CD14-positive monocyte (primary cell): ENCODE measurements around the gene SMG7. TPM values are rescaled to one million over a fixed set of nuclear protein-coding genes. Genes with fewer than 3 reads are reported as not detected.

Source experiments
- DNase-seq, 3 donors: peaks; one replicate each; pipeline ENCODE4 v3.0.0-alpha.2; 2011 to 2022
- H2AFZ ChIP-seq: 2 replicates; pipeline ENCODE4 v1.6.0; 2012; ENCODE audit warnings: mild to moderate bottlenecking, low read depth, low read length, inconsistent platforms; ENCODE audit not compliant: insufficient read depth, poor library complexity, severe bottlenecking
- H3K27ac ChIP-seq, 2 donors: 1 replicate in 1 of 2; 2 replicates in 1 of 2; pipeline ENCODE4 v1.5.1; 2012 to 2013; ENCODE audit warnings: low read length in 2 of 2, control low read depth in 1 of 2, inconsistent platforms in 1 of 2, low read depth in 1 of 2, mild to moderate bottlenecking in 1 of 2
- H3K27me3 ChIP-seq, 2 donors: one replicate each; pipeline versions ENCODE4 v1.6.0 to v1.6.1; 2011 to 2013; ENCODE audit warnings: low read length in 2 of 2; ENCODE audit not compliant: control insufficient read depth in 2 of 2, insufficient read depth in 2 of 2
- H3K36me3 ChIP-seq, 2 donors: replicated peaks in 1 of 2; 1 replicate in 1 of 2; 2 replicates in 1 of 2; pipeline versions ENCODE4 v1.5.1 to v1.6.1; 2012 to 2013; ENCODE audit warnings: low read length in 2 of 2, control low read depth in 1 of 2, inconsistent platforms in 1 of 2, mild to moderate bottlenecking in 1 of 2; ENCODE audit not compliant: insufficient read depth in 2 of 2, control insufficient read depth in 1 of 2
- H3K4me1 ChIP-seq, 2 donors: 1 replicate in 1 of 2; 2 replicates in 1 of 2; pipeline versions ENCODE4 v1.5.1 to v1.6.1; 2012 to 2013; ENCODE audit warnings: low read length in 2 of 2, control low read depth in 1 of 2, inconsistent platforms in 1 of 2, mild to moderate bottlenecking in 1 of 2, moderate library complexity in 1 of 2; ENCODE audit not compliant: insufficient read depth in 2 of 2, control insufficient read depth in 1 of 2
- H3K4me2 ChIP-seq: replicated peaks from 2 replicates; pipeline ENCODE3; 2012; ENCODE audit warnings: low read length, moderate library complexity, mild to moderate bottlenecking; ENCODE audit not compliant: poor library complexity, severe bottlenecking; ENCODE audit errors: extremely low read depth
- H3K4me3 ChIP-seq, 3 experiments: fragments of 200-600 bp in 1 of 3; sonication (generic) in 1 of 3; replicated peaks in 1 of 3; 1 replicate in 2 of 3; 2 replicates in 1 of 3; pipeline ENCODE4 v1.5.1; 2011 to 2013; ENCODE audit warnings: low read length in 3 of 3, mild to moderate bottlenecking in 3 of 3, control low read depth in 2 of 3, low read depth in 2 of 3, inconsistent platforms in 1 of 3, moderate library complexity in 1 of 3
- H3K79me2 ChIP-seq: 2 replicates; pipeline ENCODE4 v1.6.0; 2012; ENCODE audit warnings: mild to moderate bottlenecking, control low read depth, inconsistent platforms, low read length, moderate library complexity; ENCODE audit not compliant: insufficient read depth
- H3K9ac ChIP-seq: 2 replicates; pipeline ENCODE4 v1.6.0; 2017; ENCODE audit warnings: low read length, mild to moderate bottlenecking; ENCODE audit not compliant: insufficient read depth, poor library complexity, severe bottlenecking
- H3K9me3 ChIP-seq, 2 donors: replicated peaks in 1 of 2; 1 replicate in 1 of 2; 2 replicates in 1 of 2; pipeline versions ENCODE4 v1.5.1 to v1.6.1; 2012 to 2013; ENCODE audit warnings: low read length in 2 of 2, control low read depth in 1 of 2; ENCODE audit not compliant: control insufficient read depth in 1 of 2, insufficient read depth in 1 of 2
- H4K20me1 ChIP-seq: 2 replicates; pipeline ENCODE4 v1.6.0; 2012; ENCODE audit warnings: mild to moderate bottlenecking, low read length, control low read depth, moderate library complexity; ENCODE audit not compliant: insufficient read depth
- H3K27ac Mint-ChIP-seq, 7 donors: one replicate each; pipeline ENCODE4 v1.8.0; 2020; ENCODE audit warnings: mild to moderate bottlenecking in 7 of 7, mixed read lengths in 7 of 7, moderate library complexity in 6 of 7, inconsistent platforms in 2 of 7
- H3K27me3 Mint-ChIP-seq, 3 donors: one replicate each; pipeline ENCODE4 v1.8.0; 2021 to 2022; ENCODE audit warnings: low read depth in 3 of 3, mild to moderate bottlenecking in 3 of 3, mixed read lengths in 3 of 3, moderate library complexity in 3 of 3, inconsistent platforms in 1 of 3
- H3K36me3 Mint-ChIP-seq, 2 donors: one replicate each; pipeline ENCODE4 v1.8.0; 2020; ENCODE audit warnings: mixed read lengths in 2 of 2, inconsistent platforms in 1 of 2, mild to moderate bottlenecking in 1 of 2
- H3K4me1 Mint-ChIP-seq: one replicate; pipeline ENCODE4 v1.8.0; 2020; ENCODE audit warnings: mild to moderate bottlenecking, mixed read lengths
- H3K4me3 Mint-ChIP-seq, 2 donors: one replicate each; pipeline ENCODE4 v1.8.0; 2020; ENCODE audit warnings: mild to moderate bottlenecking in 2 of 2, mixed read lengths in 2 of 2, moderate library complexity in 1 of 2
- H3K9me3 Mint-ChIP-seq, 7 donors: one replicate each; pipeline ENCODE4 v1.8.0; 2020 to 2022; ENCODE audit warnings: mixed read lengths in 7 of 7, mild to moderate bottlenecking in 6 of 7, moderate library complexity in 6 of 7, inconsistent platforms in 2 of 7
- CTCF ChIP-seq: fragments of 200-600 bp; IDR thresholded peaks from one replicate; pipeline ENCODE4 v1.8.0; 2022; ENCODE audit warnings: antibody characterized with exemption, mild to moderate bottlenecking
- WGBS: methylation state at CpG from one replicate; pipeline ENCODE4 v1.1.5; 2013; ENCODE audit warnings: missing lambda C conversion rate; ENCODE audit not compliant: insufficient coverage; 5-methylcytosine and 5-hydroxymethylcytosine counted together
- intact Hi-C, 2 donors: fragments of 100-400 bp; cut with micrococcal nuclease; formaldehyde crosslinking; loops; one replicate each; pipeline versions ENCODE4 v1.15.0 to v1.15.1; 2023
- polyA plus RNA-seq, 3 donors: library from polyadenylated mRNA; depleted of rRNA in 1 of 3; unstranded in 2 of 3; stranded (reverse) in 1 of 3; fragments of 300-500 nt in 2 of 3; fragments of >200 nt in 1 of 3; fragmentation: Illumina TruSeq in 2 of 3; gene quantifications; 1 replicate in 2 of 3; 2 replicates in 1 of 3; pipeline ENCODE4 v1.2.3, GENCODE V29; 2012 to 2021

The SMG7 gene
- polyA plus RNA-seq, 3 donors = 11.5 to 31.3 (median 19.4) TPM

- Mint-ChIP-seq H3K4me3 (no peak overlapping the region), H3K36me3 (peaks cover 81 to 96% of the 10 kb centered on the region in 2 donors), H3K4me1 (peaks cover 57% of the 10 kb centered on the region), H3K27ac (peak overlapping the region in 6 of 7 donors; percentile 42 to 88 (median 52)), H3K9me3 (peaks cover 0 to 1% (median 0%) of the 10 kb centered on the region in 7 donors), H3K27me3 (no peaks in the 10 kb centered on the region)
- WGBS = 100% methylated on average over 1 of the region's 2 CpGs
- Histone ChIP-seq H3K9me3 (no peaks in the 10 kb centered on the region), H3K36me3 (peaks cover 70% of the 10 kb centered on the region in 2 donors), H3K27ac (peak overlapping the region; percentile 2 to 65), H4K20me1 (peaks cover 93% of the 10 kb centered on the region), H3K4me2 (peak overlapping the region; percentile 11), H2AFZ (no peak overlapping the region), H3K27me3 (no peaks in the 10 kb centered on the region), H3K4me1 (peaks cover 62 to 63% of the 10 kb centered on the region in 2 donors), H3K9ac (no peak overlapping the region), H3K4me3 (no peak overlapping the region), H3K79me2 (peaks cover 92% of the 10 kb centered on the region)
- intact Hi-C loops = loop anchor here in 1 of 2 donors (5.0 kb wide), 1 partner anchor 33 kb away; no protein-coding TSS in a partner anchor
- no peak for TF ChIP-seq CTCF
- no peak for DNase-seq
These were observed 106.6 kb downstream of the SMG7 start for GRCh38 chr1:183578856-183579255.

GRCh38 chr1:183580281-183580682, 108.0 kb downstream of the SMG7 start:
- Histone ChIP-seq H2AFZ (no peak overlapping the region), H3K4me1 (peaks cover 76 to 78% of the 10 kb centered on the region in 2 donors), H3K27me3 (no peaks in the 10 kb centered on the region), H3K9ac (peak overlapping the region; percentile 9), H3K36me3 (peaks cover 68 to 70% of the 10 kb centered on the region in 2 donors), H3K4me2 (peak overlapping the region; percentile 45), H3K27ac (peak overlapping the region; percentile 72 to 76), H4K20me1 (peaks cover 86% of the 10 kb centered on the region), H3K9me3 (no peaks in the 10 kb centered on the region), H3K79me2 (peaks cover 92% of the 10 kb centered on the region), H3K4me3 (peak overlapping the region in 1 of 3 experiments; percentile 20)
- peaks cover 0 to 1% (median 0%) of the 10 kb centered on the region in 7 donors for H3K9me3 Mint-ChIP-seq
- DNase-seq = peak; percentile 87 to 96 (median 91)
- H3K4me3 Mint-ChIP-seq = peak overlapping the region in 1 of 2 donors; percentile 15
- intact Hi-C loops = loop anchor here (5.0 kb wide), 2 partner anchors 47 to 52 kb away; no protein-coding TSS in a partner anchor
- no peak for TF ChIP-seq CTCF
- H3K27me3 Mint-ChIP-seq = no peaks in the 10 kb centered on the region
- H3K4me1 Mint-ChIP-seq = peaks cover 68% of the 10 kb centered on the region
- 0% methylated on average over 7 of the region's 8 CpGs for WGBS
- H3K27ac Mint-ChIP-seq = peak overlapping the region; percentile 87 to 98 (median 92)
- peaks cover 80 to 96% of the 10 kb centered on the region in 2 donors for H3K36me3 Mint-ChIP-seq
